DMS153 treated with DMSO at 0.1 percent for 48 hours (cell line): ENCODE results near the gene TAF4.
"Not testable (repeated sequence)": the region's sequence is repeated elsewhere in the genome, so short reads cannot be mapped to it uniquely, and the experiment has no call there.

Experiments
- DNase-seq: peaks from one replicate; lab custom pipeline; 2025; ENCODE audit not compliant: unreplicated experiment; lab: John Stamatoyannopoulos, UW

TAF4 gene

GRCh38 chr20:62007127-62007647, 58.5 kb downstream of the TAF4 start:
- DNase-seq: no peak

- no peak for DNase-seq
Observed at GRCh38 chr20:62006482-62006881, 59.2 kb downstream of the TAF4 start.

- DNase-seq: no peak
Observed at GRCh38 chr20:62004614-62005013, 61.1 kb downstream of the TAF4 start.

GRCh38 chr20:62003567-62004405, 61.9 kb downstream of the TAF4 start:
- DNase-seq: no peak

- DNase-seq: no peak
Observed at GRCh38 chr20:62002882-62003480, 62.7 kb downstream of the TAF4 start.

GRCh38 chr20:62001178-62001715, 64.4 kb downstream of the TAF4 start:
- DNase-seq: no peak

- no peak for DNase-seq
Observed at GRCh38 chr20:61998343-61999121, 67.1 kb downstream of the TAF4 start.

- no peak for DNase-seq
Observed at GRCh38 chr20:61997891-61998290, 67.8 kb downstream of the TAF4 start.

- no peak for DNase-seq
Observed at GRCh38 chr20:61997372-61997771, 68.3 kb downstream of the TAF4 start.

GRCh38 chr20:61994546-61994945, 71.1 kb downstream of the TAF4 start:
- DNase-seq: no peak

GRCh38 chr20:61993058-61993457, 72.6 kb downstream of the TAF4 start:
- DNase-seq: no peak

- DNase-seq: no peak
Observed at GRCh38 chr20:61991476-61991875, 74.2 kb downstream of the TAF4 start.

GRCh38 chr20:61990484-61990883, 75.2 kb downstream of the TAF4 start:
- no peak for DNase-seq

- no peak for DNase-seq
Observed at GRCh38 chr20:61989741-61990140, 75.9 kb downstream of the TAF4 start.

- no peak for DNase-seq
Observed at GRCh38 chr20:61988665-61989064, 77.0 kb downstream of the TAF4 start.

GRCh38 chr20:61986762-61987321, 78.8 kb downstream of the TAF4 start:
- DNase-seq: no peak

GRCh38 chr20:61985096-61985495, 80.6 kb downstream of the TAF4 start:
- no peak for DNase-seq

GRCh38 chr20:61984431-61984830, 81.2 kb downstream of the TAF4 start:
- DNase-seq: not testable (repeated sequence)

- no peak for DNase-seq
Observed at GRCh38 chr20:61983965-61984364, 81.7 kb downstream of the TAF4 start.

GRCh38 chr20:61982951-61983315, 82.7 kb downstream of the TAF4 start:
- no peak for DNase-seq
